Endothelial cell of umbilical vein (primary cell): ENCODE results near the gene KAZN. TPM values are rescaled to one million over a fixed set of nuclear protein-coding genes. Genes with fewer than 3 reads are reported as not detected.

Experiments used
- BruUV-seq: library from RNA; stranded (reverse); fragments of 400-500 nt; replicated peaks from 2 replicates; lab custom pipeline; 2021; lab: Mats Ljungman, UMichigan
- CTCF ChIA-PET: fragments of 300-600, 350-600 bp; sonication (Branson Sonifier 250); formaldehyde crosslinking; loops from one replicate; lab custom pipeline; 2021; ENCODE audit warnings: antibody characterized with exemption, inconsistent platforms; lab: Charles Lee
- POLR2A ChIA-PET: fragments of 300-600, 350-600 bp; sonication (Branson Sonifier 250); formaldehyde crosslinking; loops from one replicate; lab custom pipeline; 2021; ENCODE audit warnings: antibody characterized with exemption, inconsistent platforms; lab: Charles Lee
- DNase-seq: peaks from one replicate; pipeline ENCODE4 v3.0.0-alpha.2; 2011; ENCODE audit warnings: low read depth, low spot score
- FAIRE-seq: peaks from 2 replicates; lab custom pipeline; 2011; peaks lifted over from hg19 to GRCh38; lab: Jason Lieb, UNC
- H2AFZ ChIP-seq: 2 replicates; pipeline ENCODE4 v1.6.0; 2012; ENCODE audit warnings: low read depth, low read length, control low read depth, inconsistent platforms
- H3K27ac ChIP-seq: 2 replicates; pipeline ENCODE4 v1.5.1; 2011; ENCODE audit warnings: low read depth, mild to moderate bottlenecking, control low read depth, low read length, moderate library complexity; ENCODE audit not compliant: insufficient read depth
- H3K27me3 ChIP-seq, 2 experiments: 2 replicates each; pipeline versions ENCODE4 v1.6.0 to v1.6.1; 2011; ENCODE audit warnings: low read length in 2 of 2, mixed read lengths in 1 of 2; ENCODE audit not compliant: control insufficient read depth in 2 of 2, insufficient read depth in 2 of 2
- H3K36me3 ChIP-seq, 2 experiments: 2 replicates in 1 of 2; 3 replicates in 1 of 2; pipeline ENCODE4 v1.5.1; 2011; ENCODE audit warnings: low read length in 2 of 2, mild to moderate bottlenecking in 1 of 2, moderate library complexity in 1 of 2; ENCODE audit not compliant: control insufficient read depth in 2 of 2, insufficient read depth in 2 of 2; ENCODE audit errors: extremely low read depth in 1 of 2
- H3K4me1 ChIP-seq: 3 replicates; pipeline ENCODE4 v1.5.1; 2011; ENCODE audit warnings: mild to moderate bottlenecking, low read length; ENCODE audit not compliant: control insufficient read depth, insufficient read depth; ENCODE audit errors: extremely low read depth
- H3K4me2 ChIP-seq: 2 replicates; pipeline ENCODE4 v1.6.1; 2011; ENCODE audit warnings: low read length, control low read depth, mixed read lengths; ENCODE audit not compliant: insufficient read depth
- H3K4me3 ChIP-seq, 3 experiments: fragments of 200-600 bp in 1 of 3; sonication (generic), shearing (Covaris generic) in 1 of 3; replicated peaks in 1 of 3; 2 replicates each; pipeline ENCODE4 v1.5.1; 2011 to 2016; ENCODE audit warnings: control low read depth in 3 of 3, low read length in 3 of 3, mild to moderate bottlenecking in 2 of 3, inconsistent platforms in 1 of 3, low read depth in 1 of 3, moderate library complexity in 1 of 3; ENCODE audit not compliant: insufficient read depth in 1 of 3
- H3K79me2 ChIP-seq: 2 replicates; pipeline ENCODE4 v1.6.0; 2012; ENCODE audit warnings: low read length, inconsistent platforms; ENCODE audit not compliant: control insufficient read depth, insufficient read depth
- H3K9ac ChIP-seq: replicated peaks from 2 replicates; pipeline ENCODE3; 2011; ENCODE audit warnings: low read length, control low read depth; ENCODE audit not compliant: insufficient read depth; ENCODE audit errors: extremely low read depth
- H3K9me1 ChIP-seq: replicated peaks from 3 replicates; pipeline ENCODE4 v1.6.0; 2011; ENCODE audit warnings: mild to moderate bottlenecking, low read length; ENCODE audit not compliant: control insufficient read depth, insufficient read depth; ENCODE audit errors: extremely low read depth
- H3K9me3 ChIP-seq: replicated peaks from 2 replicates; pipeline ENCODE4 v1.5.1; 2012; ENCODE audit warnings: low read length, inconsistent platforms; ENCODE audit not compliant: control insufficient read depth, insufficient read depth
- H4K20me1 ChIP-seq: replicated peaks from 2 replicates; pipeline ENCODE3; 2011; ENCODE audit warnings: mild to moderate bottlenecking, low read length; ENCODE audit not compliant: control insufficient read depth, insufficient read depth; ENCODE audit errors: extremely low read depth
- CTCF ChIP-seq, 2 donors: IDR thresholded peaks; 1 replicate in 1 of 2; 2 replicates in 1 of 2; pipeline ENCODE4 v1.5.1; 2011; ENCODE audit warnings: low read length in 2 of 2, mild to moderate bottlenecking in 2 of 2, moderate library complexity in 2 of 2, control low read depth in 1 of 2, inconsistent platforms in 1 of 2, low read depth in 1 of 2; ENCODE audit not compliant: insufficient read depth in 1 of 2; ENCODE audit errors: extremely low read depth in 1 of 2
- EZH2 ChIP-seq: IDR thresholded peaks from 2 replicates; pipeline ENCODE4 v1.6.1; 2012; ENCODE audit warnings: borderline replicate concordance, low read depth, mild to moderate bottlenecking, moderate library complexity, low read length, inconsistent platforms; ENCODE audit not compliant: severe bottlenecking
- FOS ChIP-seq: IDR thresholded peaks from 2 replicates; pipeline ENCODE4 v1.6.1; 2011; ENCODE audit warnings: mild to moderate bottlenecking, low read length, moderate library complexity, borderline replicate concordance; ENCODE audit not compliant: insufficient read depth
- GATA2 ChIP-seq: IDR thresholded peaks from 2 replicates; pipeline ENCODE4 v1.7.0; 2011; ENCODE audit warnings: low read depth, mild to moderate bottlenecking, moderate library complexity, mixed read lengths, low read length; ENCODE audit not compliant: insufficient read length, insufficient read depth
- JUN ChIP-seq: IDR thresholded peaks from 2 replicates; pipeline ENCODE4 v1.6.1; 2011; ENCODE audit warnings: borderline replicate concordance, low read depth; ENCODE audit not compliant: insufficient read length, insufficient read depth
- MAX ChIP-seq: IDR thresholded peaks from 2 replicates; pipeline ENCODE4 v1.6.1; 2011; ENCODE audit not compliant: insufficient read depth, insufficient read length
- MYC ChIP-seq: IDR thresholded peaks from one replicate; pipeline ENCODE4 v1.6.1; 2011; ENCODE audit warnings: mild to moderate bottlenecking, low read depth, low read length
- POLR2A ChIP-seq: IDR thresholded peaks from 2 replicates; pipeline ENCODE4 v1.6.1; 2012; ENCODE audit warnings: low read depth, mild to moderate bottlenecking, control low read depth, low read length
- POLR2AphosphoS5 ChIP-seq: IDR thresholded peaks from 2 replicates; pipeline ENCODE4 v1.6.1; 2012; ENCODE audit warnings: low read depth, mild to moderate bottlenecking, control low read depth, low read length, moderate library complexity; ENCODE audit not compliant: insufficient read depth
- dilution Hi-C: fragments of 300-500 bp; cut with MboI; formaldehyde crosslinking; loops from one replicate; pipeline ENCODE4 v1.15.0; 2019; ENCODE audit warnings: low sequenced_read_pairs; ENCODE audit not compliant: extremely low pct_ligation_motif_present
- intact Hi-C: fragments of 100-400 bp; cut with micrococcal nuclease; formaldehyde crosslinking; loops from one replicate; pipeline ENCODE4 v1.10.0; 2022
- polyA plus RNA-seq, 4 experiments: library from polyadenylated mRNA; depleted of rRNA in 3 of 4; stranded (reverse) in 3 of 4; unstranded in 1 of 4; fragments of >200 nt; gene quantifications; 2 replicates each; pipeline versions ENCODE4 v1.2.1 to v1.2.3, GENCODE V29; 2011 to 2012; ENCODE audit warnings: missing spikeins in 1 of 4
- total RNA-seq: library from RNA; stranded (reverse); gene quantifications from 2 replicates; pipeline ENCODE4 v1.2.3, GENCODE V29; 2021

The KAZN gene
- total and polyA plus RNA-seq, 2 donors (not counting 3 experiments of a cell fraction or from before 2014, with no cell fraction given), result 1.6 to 5.8 TPM

GRCh38 chr1:14897997-14898645 is 299.6 kb downstream of the KAZN start:
- H4K20me1 ChIP-seq, result no peaks in the 10 kb centered on the region
- no TSS peak for BruUV-seq
- H3K79me2 ChIP-seq, result no peaks in the 10 kb centered on the region
- H3K4me3 ChIP-seq, result no peak overlapping the region
- H3K36me3 ChIP-seq, result no peaks in the 10 kb centered on the region
- no peaks in the 10 kb centered on the region for H3K27me3 ChIP-seq
- intact Hi-C loops, result no loop called here
- no peaks in the 10 kb centered on the region for H3K4me1 ChIP-seq
- no peak overlapping the region for H3K27ac ChIP-seq
- H3K9me1 ChIP-seq, result no peaks in the 10 kb centered on the region
- dilution Hi-C loops, result no loop called here
- H2AFZ ChIP-seq, result no peak overlapping the region
- POLR2A ChIA-PET, result no interaction called here
- FAIRE-seq (no peak), DNase-seq (no peak)
- TF ChIP-seq JUN (no peak), GATA2 (no peak), MYC (no peak), CTCF (IDR thresholded peaks at IDR 0.05; ENCODE audit: extremely low read depth in 1 of 2, insufficient read depth in 1 of 2, low read depth in 1 of 2, low read length in 2 of 2) (no peak), MAX (no peak), FOS (no peak), EZH2 (no peak), POLR2AphosphoS5 (no peak), POLR2A (no peak)
- CTCF ChIA-PET, result no interaction called here
- H3K9ac ChIP-seq, result no peak overlapping the region
- H3K4me2 ChIP-seq, result no peak overlapping the region
- H3K9me3 ChIP-seq, result no peaks in the 10 kb centered on the region
